Hepatocyte (in vitro differentiated cells): Measurements from ENCODE around the gene BIRC5.

Source experiments
- EZH2 ChIP-seq: fragments of 200-600 bp; sonication (generic); IDR thresholded peaks from 2 replicates; pipeline ENCODE4 v1.6.1; 2016; ENCODE audit warnings: antibody characterized with exemption, mild to moderate bottlenecking, borderline replicate concordance
- EZH2phosphoT487 ChIP-seq: fragments of 200-600 bp; sonication (generic); IDR thresholded peaks from one replicate; pipeline ENCODE4 v1.6.1; 2018; ENCODE audit warnings: antibody characterized with exemption, mild to moderate bottlenecking, low read depth, moderate library complexity; ENCODE audit not compliant: unreplicated experiment, severe bottlenecking
- TF ChIP-seq, protein P1 (sequence below): fragments of 200-600 bp; sonication (generic); IDR thresholded peaks from 2 replicates; pipeline ENCODE4 v1.5.1; 2016; ENCODE audit warnings: antibody characterized with exemption, mild to moderate bottlenecking; ENCODE audit not compliant: poor library complexity

DNA sequence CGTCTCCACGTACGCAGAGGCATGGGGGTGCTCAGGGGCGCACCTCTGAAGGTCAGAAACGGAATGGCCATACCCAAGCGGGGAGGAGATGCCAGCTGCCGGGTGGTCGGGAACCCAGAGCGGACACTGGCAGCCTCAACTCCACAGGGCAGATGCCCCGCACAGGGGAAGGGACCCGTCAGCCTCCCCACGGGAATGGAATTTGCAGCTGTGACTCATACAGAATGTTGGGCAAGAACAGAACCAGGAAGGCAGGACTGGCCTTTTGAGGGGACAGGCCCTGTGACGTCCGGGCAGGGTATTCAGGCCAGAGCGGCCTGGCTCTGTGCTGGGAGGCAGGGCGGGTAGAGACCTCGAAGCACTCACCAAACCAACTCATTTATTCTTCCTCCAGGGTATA is 34.7 kb upstream of the BIRC5 start:
- TF ChIP-seq, protein P1, sequence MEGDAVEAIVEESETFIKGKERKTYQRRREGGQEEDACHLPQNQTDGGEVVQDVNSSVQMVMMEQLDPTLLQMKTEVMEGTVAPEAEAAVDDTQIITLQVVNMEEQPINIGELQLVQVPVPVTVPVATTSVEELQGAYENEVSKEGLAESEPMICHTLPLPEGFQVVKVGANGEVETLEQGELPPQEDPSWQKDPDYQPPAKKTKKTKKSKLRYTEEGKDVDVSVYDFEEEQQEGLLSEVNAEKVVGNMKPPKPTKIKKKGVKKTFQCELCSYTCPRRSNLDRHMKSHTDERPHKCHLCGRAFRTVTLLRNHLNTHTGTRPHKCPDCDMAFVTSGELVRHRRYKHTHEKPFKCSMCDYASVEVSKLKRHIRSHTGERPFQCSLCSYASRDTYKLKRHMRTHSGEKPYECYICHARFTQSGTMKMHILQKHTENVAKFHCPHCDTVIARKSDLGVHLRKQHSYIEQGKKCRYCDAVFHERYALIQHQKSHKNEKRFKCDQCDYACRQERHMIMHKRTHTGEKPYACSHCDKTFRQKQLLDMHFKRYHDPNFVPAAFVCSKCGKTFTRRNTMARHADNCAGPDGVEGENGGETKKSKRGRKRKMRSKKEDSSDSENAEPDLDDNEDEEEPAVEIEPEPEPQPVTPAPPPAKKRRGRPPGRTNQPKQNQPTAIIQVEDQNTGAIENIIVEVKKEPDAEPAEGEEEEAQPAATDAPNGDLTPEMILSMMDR: no peak
- no peak for TF ChIP-seq EZH2phosphoT487
- no peak for TF ChIP-seq EZH2
